ENCODE data around the gene P4HA3.

The P4HA3 gene

GRCh38 chr11:74262725-74263124, 48.7 kb downstream of the P4HA3 start:
- DNase-seq (ENCODE audit: low spot score) = no peak

DNA sequence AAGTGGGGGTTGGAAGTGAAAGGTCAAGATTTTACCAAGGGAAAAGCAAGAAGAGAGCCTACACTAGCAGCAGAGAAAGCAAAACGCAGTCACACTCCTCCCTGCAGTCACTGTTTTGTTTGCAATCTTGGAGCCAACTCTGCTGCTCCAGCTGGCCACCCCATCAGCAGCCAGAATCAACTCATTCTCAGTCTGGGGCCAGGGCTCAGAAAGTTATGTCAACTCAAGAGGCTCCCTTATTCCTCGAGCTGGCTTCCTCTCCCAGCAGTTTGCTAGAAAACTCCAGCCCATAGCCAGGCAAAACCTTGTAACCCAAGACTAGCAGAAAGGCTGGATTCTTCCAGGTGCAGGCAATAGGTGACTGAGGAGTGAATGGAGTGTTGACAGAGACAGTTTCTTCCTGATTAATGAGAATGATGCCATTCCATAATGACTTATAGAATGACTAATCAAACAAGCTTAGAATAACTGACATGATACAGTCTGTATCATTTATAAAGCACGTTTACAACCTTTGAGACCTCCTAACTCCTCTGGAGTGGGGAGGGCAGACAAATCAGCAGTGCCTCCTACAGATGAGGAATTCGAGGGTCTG, 53.4 kb downstream of the P4HA3 start:
- DNase-seq (ENCODE audit: low spot score) = peak; percentile 58

- no peak for DNase-seq (ENCODE audit: low spot score)
Measured at GRCh38 chr11:74256378-74257133, 54.9 kb downstream of the P4HA3 start.

GRCh38 chr11:74255741-74256375, 55.6 kb downstream of the P4HA3 start:
- peak; percentile 83 for DNase-seq (ENCODE audit: low spot score)

- DNase-seq (ENCODE audit: low spot score) = no peak
Measured at GRCh38 chr11:74253361-74253760, 58.1 kb downstream of the P4HA3 start.

DNA sequence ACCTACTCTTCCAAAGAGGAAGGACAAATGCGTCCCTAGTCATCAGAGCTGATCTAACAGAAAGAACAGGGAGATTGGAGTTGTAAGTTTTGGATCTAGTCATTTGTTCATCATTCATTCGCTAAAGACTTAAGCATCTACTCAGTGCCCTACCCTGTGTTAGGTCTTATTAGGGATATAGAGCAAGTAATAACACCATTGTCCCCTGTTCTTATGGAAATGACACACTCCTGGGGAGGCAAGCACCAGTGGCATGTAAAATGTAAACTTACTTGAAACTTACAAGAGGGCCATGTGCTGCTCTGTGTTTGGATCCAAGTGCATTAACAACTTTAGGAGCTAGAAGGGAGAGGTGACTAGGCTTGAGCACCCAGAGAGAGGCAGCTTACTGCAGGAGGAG, 61.9 kb downstream of the P4HA3 start:
- no peak for DNase-seq (ENCODE audit: low spot score)

DNA sequence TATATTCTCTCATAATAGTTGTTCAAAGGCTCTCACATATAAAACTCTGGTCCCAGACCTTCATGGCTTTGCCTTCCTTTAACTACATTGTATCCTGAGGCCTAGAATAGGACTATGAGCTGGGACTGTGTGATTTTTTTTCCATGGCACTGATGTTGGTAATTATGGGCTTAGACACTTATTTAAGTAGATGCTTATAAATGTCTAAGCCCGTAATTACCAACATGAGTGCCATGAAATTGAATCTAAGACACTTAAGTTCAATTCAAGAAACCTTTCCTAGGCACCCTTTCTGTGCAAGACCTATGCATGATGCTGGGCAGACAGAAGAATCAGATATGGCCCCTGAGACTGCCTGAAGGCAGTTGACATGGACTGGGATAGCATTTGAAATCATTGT, 63.0 kb downstream of the P4HA3 start:
- DNase-seq (ENCODE audit: low spot score) = no peak

GRCh38 chr11:74238243-74238642, 73.2 kb downstream of the P4HA3 start:
- DNase-seq (ENCODE audit: low spot score) = no peak

DNA sequence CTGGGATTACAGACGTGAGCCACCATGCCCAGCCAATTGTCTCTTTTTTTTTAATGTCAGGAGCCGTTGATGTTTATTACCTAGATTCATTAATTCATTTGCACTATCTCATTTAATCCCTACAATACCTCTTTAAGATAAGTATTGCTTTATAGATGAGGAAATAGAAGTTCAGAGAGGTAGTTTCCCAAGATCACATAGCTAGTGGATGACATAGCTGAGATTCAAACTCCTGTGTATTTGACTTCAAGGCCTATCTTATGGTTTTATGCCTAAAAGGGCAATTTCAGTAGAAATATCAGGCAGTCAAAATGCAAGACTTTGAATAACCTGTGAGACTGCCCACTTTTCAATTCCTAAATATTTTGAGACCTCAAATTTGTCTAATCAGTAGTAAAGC, 73.9 kb downstream of the P4HA3 start:
- DNase-seq (ENCODE audit: low spot score) = no peak

GRCh38 chr11:74235121-74235520, 76.3 kb downstream of the P4HA3 start:
- DNase-seq (ENCODE audit: low spot score) = no peak

DNA sequence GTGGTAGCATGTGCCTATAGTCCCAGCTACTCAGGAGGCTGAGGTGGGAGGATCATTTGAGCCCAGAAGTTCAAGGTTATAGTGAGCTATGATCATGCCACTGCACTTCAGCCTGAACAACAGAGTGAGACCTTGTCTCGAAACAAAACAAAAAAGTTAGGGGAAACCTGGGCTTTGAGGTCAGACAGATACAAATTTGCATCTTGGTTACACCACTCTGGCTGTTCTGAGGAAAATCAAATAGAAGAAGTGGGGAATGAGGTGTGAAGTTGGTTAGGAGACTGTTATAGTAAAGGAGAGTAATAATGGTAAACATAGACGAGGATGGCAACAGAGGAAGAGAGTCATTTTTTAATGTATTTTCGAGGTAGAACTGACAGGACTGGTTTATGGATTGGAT, 77.8 kb downstream of the P4HA3 start:
- no peak for DNase-seq (ENCODE audit: low spot score)

DNA sequence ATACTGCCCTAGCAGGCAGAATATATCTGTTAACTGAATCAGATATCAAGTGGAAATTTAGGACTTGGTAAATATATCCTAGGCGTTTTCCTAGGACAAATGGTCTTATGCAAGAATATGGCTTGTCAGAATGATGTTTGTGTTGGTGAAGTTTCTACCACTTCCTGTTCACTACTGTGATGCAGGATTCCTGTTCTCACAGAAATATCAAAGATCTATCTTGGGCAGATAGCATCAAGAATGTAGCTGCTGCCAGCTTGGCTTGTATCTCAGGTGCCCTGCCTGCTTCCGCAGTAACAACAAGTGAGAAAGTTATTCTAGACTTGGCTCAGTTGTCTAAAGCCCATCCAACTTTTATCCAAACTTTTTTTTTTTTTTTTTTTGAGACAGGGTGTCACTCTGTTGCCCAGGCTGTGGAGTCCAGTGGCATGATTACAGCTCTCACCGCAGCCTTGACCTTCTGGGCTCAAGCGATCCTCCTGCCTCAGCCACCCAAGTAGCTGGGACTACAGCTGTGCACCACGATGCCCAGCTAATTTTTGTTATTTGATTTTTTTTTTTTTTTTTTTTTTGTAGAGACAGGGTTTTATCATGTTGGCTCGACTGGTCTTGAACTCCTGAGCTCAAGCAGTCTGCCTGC, 79.0 kb downstream of the P4HA3 start:
- no peak for DNase-seq (ENCODE audit: low spot score)

DNA sequence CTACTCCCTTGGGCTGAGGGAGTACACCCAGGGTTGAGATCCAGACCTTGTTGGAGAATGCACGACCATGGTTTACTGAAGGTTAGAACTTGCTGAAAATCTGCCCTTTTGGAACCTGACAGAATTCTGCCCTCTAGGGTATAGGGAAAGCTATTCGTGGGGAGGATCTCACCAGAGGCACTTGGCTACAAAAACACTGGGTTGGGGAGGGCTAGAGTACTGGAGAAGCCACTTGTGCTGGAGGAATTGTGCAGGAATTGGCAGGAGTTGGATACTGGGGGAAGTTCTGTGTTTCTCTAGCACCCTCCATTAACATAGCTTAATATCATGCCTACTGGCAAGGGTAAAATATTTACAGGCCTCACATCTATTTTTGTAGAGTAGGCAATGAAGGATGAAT, 84.5 kb downstream of the P4HA3 start:
- DNase-seq (ENCODE audit: low spot score) = no peak

DNA sequence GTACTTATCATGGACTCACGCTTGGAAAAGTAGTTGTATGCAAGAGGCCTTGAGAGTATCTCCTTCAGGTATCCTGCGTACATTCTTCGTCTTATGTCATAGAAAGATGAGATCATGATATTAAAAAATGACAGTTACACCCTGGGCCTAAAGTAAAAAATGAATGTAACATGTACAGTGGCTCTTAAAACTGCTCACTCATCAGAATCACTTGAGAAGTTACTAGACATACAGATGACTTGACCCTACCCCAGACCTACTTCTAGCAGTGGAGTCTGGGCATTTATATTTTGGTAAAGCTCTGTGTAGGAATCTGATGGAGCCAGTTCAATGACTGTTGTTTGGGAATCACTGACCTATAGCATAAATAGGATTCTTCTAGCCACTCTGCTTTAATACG, 85.9 kb downstream of the P4HA3 start:
- DNase-seq (ENCODE audit: low spot score) = no peak

- no peak for DNase-seq (ENCODE audit: low spot score)
Measured at GRCh38 chr11:74221816-74222215, 89.6 kb downstream of the P4HA3 start.

DNA sequence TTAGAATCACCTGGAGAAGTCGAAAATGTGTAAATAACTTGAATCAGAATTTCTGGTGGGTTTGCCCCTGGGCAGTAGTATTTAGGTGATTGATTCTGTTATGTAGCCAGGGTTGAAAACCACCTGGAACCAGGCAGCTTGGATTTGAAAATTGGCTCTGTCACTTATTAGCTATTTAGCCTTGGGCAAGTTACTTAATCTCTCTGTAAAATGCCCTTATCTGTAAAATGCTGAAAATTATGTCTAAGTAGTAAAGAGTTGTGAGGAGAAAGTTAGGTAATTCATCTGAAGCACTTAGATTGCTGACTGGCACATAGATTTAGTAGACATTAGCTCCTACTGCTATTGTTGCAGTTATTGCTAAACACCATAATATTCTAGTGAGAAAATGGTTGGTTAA, 91.1 kb downstream of the P4HA3 start:
- DNase-seq (ENCODE audit: low spot score) = no peak

All from AG08395 (cell line).